ENCODE data around the gene MIEN1.

Gene MIEN1

GRCh38 chr17:39772987-39773934, 42.9 kb upstream of the MIEN1 start:
- in situ Hi-C loops (cut with HindIII; ENCODE audit: low pct_ligation_motif_present, low sequenced_read_pairs) = no loop called here
- DNase-seq = no peak
- H3K4me3 ChIP-seq (ENCODE audit: low read depth, low read length) = no peak overlapping the region
- no peaks in the 10 kb centered on the region for H3K36me3 ChIP-seq (replicated peaks)
- no peak overlapping the region for H3K27ac ChIP-seq
- no peak for TF ChIP-seq CTCF (IDR thresholded peaks at IDR 0.05; ENCODE audit: low read depth, low read length, missing control alignments)
- H3K27me3 ChIP-seq (replicated peaks) = peaks cover 11% of the 10 kb centered on the region

- Histone ChIP-seq H3K27me3 (replicated peaks) (peaks cover 11% of the 10 kb centered on the region), H3K36me3 (replicated peaks) (no peaks in the 10 kb centered on the region), H3K27ac (no peak overlapping the region), H3K4me3 (ENCODE audit: low read depth, low read length) (no peak overlapping the region)
- no peak for TF ChIP-seq CTCF (IDR thresholded peaks at IDR 0.05; ENCODE audit: low read depth, low read length, missing control alignments)
- in situ Hi-C loops (cut with HindIII; ENCODE audit: low pct_ligation_motif_present, low sequenced_read_pairs) = no loop called here
- no peak for DNase-seq
Observed at GRCh38 chr17:39772415-39772814, 42.1 kb upstream of the MIEN1 start.

GRCh38 chr17:39769974-39770587, 39.7 kb upstream of the MIEN1 start:
- H3K4me3 ChIP-seq (ENCODE audit: low read depth, low read length) = no peak overlapping the region
- no peak overlapping the region for H3K27ac ChIP-seq
- in situ Hi-C loops (cut with HindIII; ENCODE audit: low pct_ligation_motif_present, low sequenced_read_pairs) = no loop called here
- no peaks in the 10 kb centered on the region for H3K36me3 ChIP-seq (replicated peaks)
- no peak for TF ChIP-seq CTCF (IDR thresholded peaks at IDR 0.05; ENCODE audit: low read depth, low read length, missing control alignments)
- no peak for DNase-seq
- peaks cover 11% of the 10 kb centered on the region for H3K27me3 ChIP-seq (replicated peaks)

GRCh38 chr17:39767147-39767546, 36.8 kb upstream of the MIEN1 start:
- Histone ChIP-seq H3K27ac (no peak overlapping the region), H3K36me3 (replicated peaks) (no peaks in the 10 kb centered on the region), H3K4me3 (ENCODE audit: low read depth, low read length) (no peak overlapping the region), H3K27me3 (replicated peaks) (peaks cover 5% of the 10 kb centered on the region)
- no peak for DNase-seq
- in situ Hi-C loops (cut with HindIII; ENCODE audit: low pct_ligation_motif_present, low sequenced_read_pairs) = no loop called here
- no peak for TF ChIP-seq CTCF (IDR thresholded peaks at IDR 0.05; ENCODE audit: low read depth, low read length, missing control alignments)

GRCh38 chr17:39765766-39766165, 35.4 kb upstream of the MIEN1 start:
- Histone ChIP-seq H3K36me3 (replicated peaks) (no peaks in the 10 kb centered on the region), H3K27me3 (replicated peaks) (peaks cover 5% of the 10 kb centered on the region), H3K27ac (no peak overlapping the region), H3K4me3 (ENCODE audit: low read depth, low read length) (no peak overlapping the region)
- no peak for TF ChIP-seq CTCF (IDR thresholded peaks at IDR 0.05; ENCODE audit: low read depth, low read length, missing control alignments)
- in situ Hi-C loops (cut with HindIII; ENCODE audit: low pct_ligation_motif_present, low sequenced_read_pairs) = no loop called here
- DNase-seq = no peak
